Endodermal cell (in vitro differentiated cells): Measurements from ENCODE around the gene PLCB3. TPM values are rescaled to one million over a fixed set of nuclear protein-coding genes. Genes with fewer than 3 reads are reported as not detected.

Experiments used
- DNase-seq: peaks from one replicate; pipeline ENCODE4 v3.0.0-alpha.2; 2017
- H3K27ac ChIP-seq: 2 replicates; pipeline ENCODE4 v1.5.1; 2013; ENCODE audit warnings: mild to moderate bottlenecking, low read depth, low read length, moderate library complexity
- H3K27me3 ChIP-seq: 2 replicates; pipeline ENCODE4 v1.6.1; 2013; ENCODE audit warnings: mild to moderate bottlenecking, low read length, moderate library complexity; ENCODE audit not compliant: insufficient read depth, control insufficient read depth, poor library complexity, severe bottlenecking
- H3K36me3 ChIP-seq: 2 replicates; pipeline ENCODE4 v1.7.0; 2013; ENCODE audit warnings: mild to moderate bottlenecking, low read length, moderate library complexity; ENCODE audit not compliant: control insufficient read depth, insufficient read depth
- H3K4me1 ChIP-seq: one replicate; pipeline ENCODE4 v1.7.0; 2013; ENCODE audit warnings: low read length; ENCODE audit not compliant: control insufficient read depth, insufficient read depth
- H3K4me3 ChIP-seq: 2 replicates; pipeline ENCODE4 v1.5.1; 2013; ENCODE audit warnings: mild to moderate bottlenecking, low read length, moderate library complexity
- H3K9ac ChIP-seq: 2 replicates; pipeline ENCODE4 v1.6.1; 2013; ENCODE audit warnings: mild to moderate bottlenecking, low read length, moderate library complexity; ENCODE audit not compliant: poor library complexity, severe bottlenecking; ENCODE audit errors: extremely low read depth
- H3K9me3 ChIP-seq: 2 replicates; pipeline ENCODE4 v1.6.1; 2013; ENCODE audit warnings: mild to moderate bottlenecking, low read length, moderate library complexity; ENCODE audit not compliant: control insufficient read depth
- H3K27ac Mint-ChIP-seq: 2 replicates; pipeline ENCODE4 v1.8.0; 2020; ENCODE audit warnings: mixed read lengths
- H3K27me3 Mint-ChIP-seq: 2 replicates; pipeline ENCODE4 v1.8.0; 2021; ENCODE audit warnings: mild to moderate bottlenecking, mixed read lengths; ENCODE audit not compliant: insufficient read depth
- H3K36me3 Mint-ChIP-seq: 2 replicates; pipeline ENCODE4 v1.8.0; 2020; ENCODE audit warnings: low read depth, mixed read lengths
- H3K4me1 Mint-ChIP-seq: 2 replicates; pipeline ENCODE4 v1.8.0; 2020; ENCODE audit warnings: mixed read lengths
- H3K4me3 Mint-ChIP-seq: 2 replicates; pipeline ENCODE4 v1.8.0; 2020; ENCODE audit warnings: mild to moderate bottlenecking, moderate library complexity, mixed read lengths
- H3K9me3 Mint-ChIP-seq: 2 replicates; pipeline ENCODE4 v1.8.0; 2020; ENCODE audit warnings: mild to moderate bottlenecking, mixed read lengths
- CTCF ChIP-seq: fragments of 200-600 bp; sonication (generic); conservative IDR thresholded peaks from 2 replicates; pipeline ENCODE4 v1.5.0; 2021; ENCODE audit warnings: antibody characterized with exemption, mild to moderate bottlenecking
- WGBS, 2 experiments: methylation state at CpG; one replicate each; pipeline versions ENCODE4 v1.1.5 to v1.1.7; 2013; ENCODE audit warnings: missing lambda C conversion rate in 2 of 2, mixed read lengths in 1 of 2; ENCODE audit not compliant: insufficient coverage in 1 of 2, insufficient read length in 1 of 2; 5-methylcytosine and 5-hydroxymethylcytosine counted together
- total RNA-seq, 2 donors: library from RNA; stranded (reverse); fragmentation: NEBNext Ultra II Directional in 1 of 2; extraction: Animal tissue kit (Norgen Biotek cat#: 25700) in 1 of 2; gene quantifications; 2 replicates in 1 of 2; 3 replicates in 1 of 2; pipeline ENCODE4 v1.2.1, GENCODE V29; 2021

PLCB3 gene
- total RNA-seq, 2 donors from 2014 or later = 75.0 to 83.2 TPM

- Histone ChIP-seq H3K9ac (no peak within 1 kb of the TSS), H3K9me3 (no peaks in the 10 kb centered on the region), H3K36me3 (peaks cover 9% of the 10 kb centered on the region), H3K4me1 (no peaks in the 10 kb centered on the region), H3K4me3 (peak within 1 kb of the TSS; percentile 83), H3K27me3 (no peaks in the 10 kb centered on the region), H3K27ac (no peak within 1 kb of the TSS)
- H3K36me3 Mint-ChIP-seq = peaks cover 15% of the 10 kb centered on the region
- peaks cover 8% of the 10 kb centered on the region for H3K4me1 Mint-ChIP-seq
- peaks cover 6% of the 10 kb centered on the region for H3K27me3 Mint-ChIP-seq
- peak within 1 kb of the TSS; percentile 68 for H3K4me3 Mint-ChIP-seq
- TF ChIP-seq CTCF = peak; percentile 9
- peak; percentile 79 for DNase-seq
- H3K27ac Mint-ChIP-seq = no peak within 1 kb of the TSS
- no peaks in the 10 kb centered on the region for H3K9me3 Mint-ChIP-seq
- WGBS, 2 experiments = 5 to 12% methylated on average over 8 to 44 of the region's 62 CpGs
Observed at GRCh38 chr11:64233913-64234586, 17.3 kb upstream of the PLCB3 start, which contains the start of gene VEGFB. VEGFB (plus strand) TSS chr11:64234584; CDS start chr11:64234834, 250 bp downstream.

- Mint-ChIP-seq H3K4me3 (peak overlapping the region; percentile 68), H3K27me3 (peaks cover 6% of the 10 kb centered on the region), H3K36me3 (peaks cover 18% of the 10 kb centered on the region), H3K9me3 (no peaks in the 10 kb centered on the region), H3K27ac (no peak overlapping the region), H3K4me1 (peaks cover 8% of the 10 kb centered on the region)
- H3K4me1 ChIP-seq = no peaks in the 10 kb centered on the region
- TF ChIP-seq CTCF = no peak
- DNase-seq = peak; percentile 76
- H3K36me3 ChIP-seq = peaks cover 9% of the 10 kb centered on the region
- no peak overlapping the region for H3K27ac ChIP-seq
- peak overlapping the region; percentile 81 for H3K4me3 ChIP-seq
- 2 to 8% methylated on average over 23 to 80 of the region's 80 CpGs for WGBS, 2 experiments
- H3K9me3 ChIP-seq = no peaks in the 10 kb centered on the region
- no peak overlapping the region for H3K9ac ChIP-seq
- H3K27me3 ChIP-seq = no peaks in the 10 kb centered on the region
Observed at GRCh38 chr11:64234647-64235379, 16.5 kb upstream of the PLCB3 start.

GRCh38 chr11:64235437-64236161 lies 15.7 kb upstream of the PLCB3 start:
- Mint-ChIP-seq H3K4me1 (peaks cover 12% of the 10 kb centered on the region), H3K9me3 (no peaks in the 10 kb centered on the region), H3K4me3 (peak overlapping the region; percentile 68), H3K27ac (no peak overlapping the region), H3K27me3 (peaks cover 6% of the 10 kb centered on the region), H3K36me3 (peaks cover 18% of the 10 kb centered on the region)
- 93% methylated on average over 6 to 12 of the region's 12 CpGs for WGBS, 2 experiments
- no peak overlapping the region for H3K9ac ChIP-seq
- peak overlapping the region; percentile 81 for H3K4me3 ChIP-seq
- DNase-seq = no peak
- no peaks in the 10 kb centered on the region for H3K27me3 ChIP-seq
- no peak for TF ChIP-seq CTCF
- H3K36me3 ChIP-seq = peaks cover 9% of the 10 kb centered on the region
- H3K27ac ChIP-seq = no peak overlapping the region
- no peaks in the 10 kb centered on the region for H3K4me1 ChIP-seq
- H3K9me3 ChIP-seq = no peaks in the 10 kb centered on the region
